Measurements from ENCODE around the gene PAX8.

PAX8 gene

GRCh38 chr2:113224647-113225236, 54.0 kb downstream of the PAX8 start:
- DNase-seq (ENCODE audit: low read depth in 1 of 2, low spot score in 1 of 2) = no peak

- no peak for DNase-seq (ENCODE audit: low read depth in 1 of 2, low spot score in 1 of 2)
Measured at GRCh38 chr2:113223813-113224212, 54.9 kb downstream of the PAX8 start.

- DNase-seq (ENCODE audit: low read depth in 1 of 2, low spot score in 1 of 2) = no peak
Measured at GRCh38 chr2:113221846-113222245, 56.9 kb downstream of the PAX8 start.

GRCh38 chr2:113220970-113221708, 57.6 kb downstream of the PAX8 start:
- no peak for DNase-seq (ENCODE audit: low read depth in 1 of 2, low spot score in 1 of 2)

GRCh38 chr2:113219889-113220641, 58.7 kb downstream of the PAX8 start:
- DNase-seq (ENCODE audit: low read depth in 1 of 2, low spot score in 1 of 2) = no peak

GRCh38 chr2:113219525-113219888, 59.2 kb downstream of the PAX8 start:
- no peak for DNase-seq (ENCODE audit: low read depth in 1 of 2, low spot score in 1 of 2)

GRCh38 chr2:113219092-113219441, 59.7 kb downstream of the PAX8 start:
- DNase-seq (ENCODE audit: low read depth in 1 of 2, low spot score in 1 of 2) = no peak

- no peak for DNase-seq (ENCODE audit: low read depth in 1 of 2, low spot score in 1 of 2)
Measured at GRCh38 chr2:113218283-113219091, 60.2 kb downstream of the PAX8 start.

- no peak for DNase-seq (ENCODE audit: low read depth in 1 of 2, low spot score in 1 of 2)
Measured at GRCh38 chr2:113217455-113218282, 61.1 kb downstream of the PAX8 start.

GRCh38 chr2:113216891-113217454, 61.7 kb downstream of the PAX8 start:
- DNase-seq (ENCODE audit: low read depth in 1 of 2, low spot score in 1 of 2) = no peak

- DNase-seq (ENCODE audit: low read depth in 1 of 2, low spot score in 1 of 2) = no peak
Measured at GRCh38 chr2:113216321-113216720, 62.4 kb downstream of the PAX8 start.

GRCh38 chr2:113215056-113215455, 63.7 kb downstream of the PAX8 start:
- no peak for DNase-seq (ENCODE audit: low read depth in 1 of 2, low spot score in 1 of 2)

GRCh38 chr2:113214141-113214540, 64.6 kb downstream of the PAX8 start:
- no peak for DNase-seq (ENCODE audit: low read depth in 1 of 2, low spot score in 1 of 2)

- no peak for DNase-seq (ENCODE audit: low read depth in 1 of 2, low spot score in 1 of 2)
Measured at GRCh38 chr2:113213061-113213930, 65.4 kb downstream of the PAX8 start.

GRCh38 chr2:113212245-113213060, 66.3 kb downstream of the PAX8 start:
- DNase-seq (ENCODE audit: low read depth in 1 of 2, low spot score in 1 of 2) = no peak

GRCh38 chr2:113211226-113212105, 67.3 kb downstream of the PAX8 start:
- no peak for DNase-seq (ENCODE audit: low read depth in 1 of 2, low spot score in 1 of 2)

- DNase-seq (ENCODE audit: low read depth in 1 of 2, low spot score in 1 of 2) = no peak
Measured at GRCh38 chr2:113209646-113210171, 69.0 kb downstream of the PAX8 start.

Data from activated CD4-positive, alpha-beta T cell treated with anti-CD3 and anti-CD28 coated beads, Interleukin-2, amount 50 U/mL, for 24 hours (primary cell).